ENCODE results near the gene ALOX5.
A peak's percentile ranks its signal among the peaks of the same experiment; 100 is the strongest.

Gene ALOX5

DNA sequence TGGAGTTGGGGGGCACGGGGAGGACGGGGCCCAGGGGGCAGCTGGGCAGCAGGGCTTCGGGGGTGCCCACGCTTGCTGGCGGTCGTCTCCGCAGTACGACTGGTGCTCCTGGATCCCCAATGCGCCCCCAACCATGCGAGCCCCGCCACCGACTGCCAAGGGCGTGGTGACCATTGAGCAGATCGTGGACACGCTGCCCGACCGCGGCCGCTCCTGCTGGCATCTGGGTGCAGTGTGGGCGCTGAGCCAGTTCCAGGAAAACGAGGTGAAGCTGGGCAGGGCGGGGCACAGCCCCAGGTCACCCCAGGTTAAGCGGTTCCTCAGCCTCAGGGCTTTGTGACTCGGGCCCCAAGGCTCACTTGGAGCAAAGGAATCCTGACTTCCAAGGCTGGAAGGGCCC lies 70.0 kb downstream of the ALOX5 start:
- no peak for DNase-seq

GRCh38 chr10:45444976-45445898 lies 71.2 kb downstream of the ALOX5 start:
- DNase-seq = no peak

DNA sequence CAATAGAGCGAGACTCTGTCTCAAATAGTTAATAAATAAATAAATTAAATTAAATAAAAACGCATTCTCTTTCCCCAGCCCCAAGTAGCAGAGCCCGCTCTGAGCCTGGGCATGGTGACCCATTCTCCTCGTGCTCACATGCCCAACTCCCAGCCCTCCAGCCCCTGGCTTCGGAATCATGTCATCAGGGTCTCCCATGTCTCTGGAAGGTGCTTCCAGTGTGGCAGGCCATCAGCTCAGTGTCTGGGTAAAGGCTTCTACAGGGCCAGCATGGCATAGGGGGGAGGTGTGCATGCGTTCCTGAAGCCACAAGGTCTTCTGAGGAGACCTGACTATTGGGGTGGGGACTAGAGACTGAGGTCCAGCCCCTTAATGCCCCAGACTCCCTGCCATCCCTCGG lies 72.8 kb downstream of the ALOX5 start:
- no peak for DNase-seq

GRCh38 chr10:45447416-45447815 lies 73.4 kb downstream of the ALOX5 start:
- DNase-seq = no peak

GRCh38 chr10:45450866-45451265 lies 76.8 kb downstream of the ALOX5 start:
- DNase-seq = no peak

DNA sequence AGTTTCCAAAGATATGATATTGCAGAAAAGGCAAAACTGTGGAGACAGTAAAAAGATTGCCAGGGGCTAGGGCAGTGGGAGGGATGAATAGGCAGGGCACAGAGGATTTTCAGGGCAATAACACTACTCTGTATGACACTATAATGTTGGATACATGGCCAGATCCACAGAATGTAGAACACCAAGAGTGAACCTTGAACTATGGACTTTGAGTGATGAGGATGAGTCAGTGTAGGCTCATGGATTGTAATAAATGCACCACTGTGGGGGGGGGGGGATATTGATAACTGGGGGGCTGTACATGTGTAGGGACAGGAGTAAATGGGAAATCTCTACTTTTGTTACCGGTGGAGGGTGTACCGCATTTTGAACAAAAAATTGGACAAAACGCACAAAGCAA lies 77.4 kb downstream of the ALOX5 start:
- DNase-seq = no peak

GRCh38 chr10:45452268-45452667 lies 78.3 kb downstream of the ALOX5 start:
- no peak for DNase-seq

DNA sequence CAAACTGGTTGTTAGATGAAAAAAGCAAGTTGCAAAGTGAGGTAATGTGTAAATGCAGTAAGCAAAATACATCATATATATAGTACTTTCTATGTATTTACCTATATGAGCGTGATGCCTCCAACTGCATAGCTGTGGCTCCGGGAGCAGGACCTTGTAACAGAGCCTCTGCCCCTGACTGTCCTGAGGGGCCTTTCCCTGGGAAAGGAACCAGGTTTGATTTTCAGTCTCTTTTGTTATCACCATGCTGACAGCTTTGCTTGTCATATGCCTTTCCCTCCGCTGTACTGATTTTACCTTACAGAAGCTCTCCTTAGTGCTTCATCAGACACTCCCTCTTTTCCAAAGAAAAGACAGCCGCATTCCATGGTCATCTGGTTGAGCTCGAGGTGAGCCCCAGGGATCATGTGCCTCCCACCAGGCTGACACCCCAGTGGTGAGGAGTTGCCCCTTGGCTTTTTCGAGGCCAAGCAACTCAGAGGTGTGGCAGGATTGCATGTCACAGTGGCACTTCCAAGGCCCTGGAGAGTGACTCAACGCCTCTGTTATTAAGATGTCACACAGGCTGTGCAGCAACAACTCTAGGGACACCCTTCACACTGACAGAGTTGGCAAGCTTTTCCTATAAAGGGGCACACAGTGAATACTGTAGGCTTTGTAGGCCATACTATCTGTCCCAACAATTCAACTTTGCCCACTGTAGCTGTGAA lies 78.9 kb downstream of the ALOX5 start:
- no peak for DNase-seq

DNA sequence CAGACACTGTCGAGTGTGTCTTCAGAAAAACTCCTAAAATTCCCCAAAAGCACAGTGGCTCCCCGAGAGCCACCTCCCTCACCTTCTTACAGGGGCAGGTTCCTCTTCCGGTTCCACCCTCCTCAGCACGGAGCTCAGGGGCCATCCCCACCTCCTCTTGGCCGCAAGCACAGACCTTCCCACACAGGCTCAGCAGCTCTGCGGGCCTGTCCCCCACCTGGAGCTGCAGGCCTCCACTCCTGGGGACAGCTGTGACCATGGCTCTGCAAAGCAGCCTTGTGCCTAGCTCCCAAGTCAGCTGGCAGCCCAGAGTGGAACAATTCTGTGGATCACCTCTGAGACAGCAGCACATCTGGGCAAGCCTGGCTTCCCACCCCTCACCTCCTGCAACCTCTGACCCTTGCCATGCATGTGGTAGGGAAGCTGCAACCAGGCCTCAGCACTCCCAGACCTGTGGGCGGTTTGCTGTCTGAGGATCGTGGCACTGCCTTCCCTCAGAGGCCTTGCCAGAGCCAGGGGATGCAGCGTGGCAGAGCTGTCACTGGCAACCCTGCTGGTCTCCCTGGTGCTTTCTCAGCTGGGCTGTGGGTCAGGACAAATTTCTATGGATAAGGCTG lies 79.7 kb downstream of the ALOX5 start:
- no peak for DNase-seq

- DNase-seq = no peak
These were observed 80.2 kb downstream of the ALOX5 start for GRCh38 chr10:45454262-45454661.

DNA sequence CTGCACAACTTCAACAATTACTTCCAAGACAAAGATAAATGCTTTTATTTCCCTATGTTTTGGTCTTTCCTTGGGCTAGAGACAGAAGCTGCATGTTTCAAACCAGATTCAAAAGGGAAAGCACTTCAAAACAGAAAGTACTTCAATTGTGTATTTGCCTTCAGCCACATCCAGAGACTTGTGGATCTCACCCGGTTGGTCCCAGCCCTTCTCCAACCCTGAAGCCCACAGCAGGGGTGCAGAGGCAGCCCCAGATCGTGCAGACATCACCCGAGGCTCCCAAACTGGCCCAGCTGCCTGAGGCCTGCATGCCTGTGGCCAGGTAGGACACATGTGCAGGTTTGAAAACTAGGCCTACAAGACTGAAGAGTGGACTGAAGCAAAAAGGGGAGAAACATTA lies 80.8 kb downstream of the ALOX5 start:
- DNase-seq = no peak

GRCh38 chr10:45456233-45456632 lies 82.2 kb downstream of the ALOX5 start:
- DNase-seq = no peak

DNA sequence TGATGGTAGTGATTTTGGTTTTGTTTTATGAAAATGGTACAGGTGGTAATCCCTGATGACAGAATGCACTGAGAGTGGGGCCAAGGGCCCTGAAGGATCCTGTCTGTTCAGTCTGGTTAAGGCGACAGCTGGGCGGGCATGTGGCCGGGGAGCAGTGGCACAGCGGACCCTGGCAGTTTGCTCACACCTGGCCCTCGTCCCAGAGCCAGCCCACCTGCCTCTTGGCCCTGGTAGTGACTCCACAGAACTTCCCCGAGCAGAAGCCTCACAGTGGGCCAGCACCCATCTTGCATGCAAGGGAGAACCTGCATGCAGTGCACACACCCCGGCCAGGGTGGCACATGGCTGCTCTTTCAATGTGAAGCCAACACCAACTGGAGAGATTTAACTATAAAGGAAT lies 82.8 kb downstream of the ALOX5 start:
- DNase-seq = no peak

GRCh38 chr10:45457487-45457886 lies 83.5 kb downstream of the ALOX5 start:
- no peak for DNase-seq

- no peak for DNase-seq
These were observed 86.3 kb downstream of the ALOX5 start for GRCh38 chr10:45460235-45460878.

GRCh38 chr10:45461034-45461433 lies 87.0 kb downstream of the ALOX5 start:
- peak in 1 of 2 donors; percentile 46 for DNase-seq

DNA sequence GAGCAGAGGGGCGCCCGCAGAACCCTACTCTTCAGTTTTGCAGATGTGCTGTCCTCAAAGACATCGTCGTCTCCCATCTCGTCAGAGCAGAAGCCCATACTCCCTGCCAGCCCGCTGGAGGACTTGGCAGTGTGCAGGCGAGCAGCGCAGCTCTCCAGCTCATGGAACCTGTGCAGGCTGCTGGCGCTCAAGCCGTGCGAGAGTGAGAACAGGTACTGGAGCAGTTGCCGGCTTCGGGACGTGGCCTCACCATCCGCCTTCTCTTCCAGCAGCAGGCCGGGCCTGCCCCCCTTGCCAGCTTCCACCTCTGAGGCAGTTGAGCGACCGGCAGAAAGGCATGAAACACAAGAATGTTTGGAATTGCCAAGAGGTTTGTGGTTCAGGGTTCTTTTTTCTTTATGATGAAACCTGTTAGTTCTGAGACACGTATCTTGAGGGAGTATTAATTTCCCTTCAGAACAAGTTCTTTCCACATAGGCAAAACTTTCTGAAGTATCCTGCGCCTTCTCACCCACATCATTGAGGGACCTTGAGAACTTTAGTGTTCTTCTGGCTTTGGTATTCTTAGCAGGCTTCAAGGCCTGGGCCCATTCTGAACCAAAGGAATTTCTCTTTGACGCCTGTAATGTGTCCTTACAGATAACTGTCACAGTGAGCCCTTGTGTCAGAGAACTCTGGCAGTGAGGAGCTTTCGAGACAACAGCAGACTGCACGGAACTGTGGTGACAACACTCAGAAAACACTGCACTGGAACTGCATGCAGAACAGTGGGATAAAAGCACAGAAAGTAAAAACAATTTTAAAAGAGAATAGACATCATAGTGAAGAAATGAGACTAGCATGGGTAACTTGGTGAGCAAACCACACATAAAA lies 89.5 kb downstream of the ALOX5 start:
- no peak for DNase-seq

GRCh38 chr10:45464958-45465567 lies 91.0 kb downstream of the ALOX5 start:
- peak; percentile 76 to 79 for DNase-seq

DNA sequence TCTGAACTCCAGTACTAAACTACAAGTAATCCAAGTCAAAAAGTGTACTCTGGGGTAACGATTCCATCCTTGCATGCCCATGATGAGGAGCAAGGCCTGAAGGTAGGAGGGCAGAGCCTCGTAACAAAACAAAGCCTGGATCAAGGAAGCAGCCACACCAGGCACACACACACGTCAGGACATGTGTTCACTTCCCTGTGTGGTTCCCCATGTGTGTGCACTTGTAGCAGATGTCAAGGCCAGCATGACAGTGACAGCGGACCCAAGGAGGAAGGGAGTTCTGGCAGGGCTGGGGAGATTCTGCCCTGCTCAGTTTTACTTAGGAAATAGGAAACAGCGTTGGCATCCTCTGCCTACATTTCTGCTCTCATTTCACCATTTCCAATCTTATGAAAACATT lies 92.8 kb downstream of the ALOX5 start:
- DNase-seq = peak in 1 of 2 donors; percentile 35

- no peak for DNase-seq
These were observed 94.1 kb downstream of the ALOX5 start for GRCh38 chr10:45468079-45468478.

DNA sequence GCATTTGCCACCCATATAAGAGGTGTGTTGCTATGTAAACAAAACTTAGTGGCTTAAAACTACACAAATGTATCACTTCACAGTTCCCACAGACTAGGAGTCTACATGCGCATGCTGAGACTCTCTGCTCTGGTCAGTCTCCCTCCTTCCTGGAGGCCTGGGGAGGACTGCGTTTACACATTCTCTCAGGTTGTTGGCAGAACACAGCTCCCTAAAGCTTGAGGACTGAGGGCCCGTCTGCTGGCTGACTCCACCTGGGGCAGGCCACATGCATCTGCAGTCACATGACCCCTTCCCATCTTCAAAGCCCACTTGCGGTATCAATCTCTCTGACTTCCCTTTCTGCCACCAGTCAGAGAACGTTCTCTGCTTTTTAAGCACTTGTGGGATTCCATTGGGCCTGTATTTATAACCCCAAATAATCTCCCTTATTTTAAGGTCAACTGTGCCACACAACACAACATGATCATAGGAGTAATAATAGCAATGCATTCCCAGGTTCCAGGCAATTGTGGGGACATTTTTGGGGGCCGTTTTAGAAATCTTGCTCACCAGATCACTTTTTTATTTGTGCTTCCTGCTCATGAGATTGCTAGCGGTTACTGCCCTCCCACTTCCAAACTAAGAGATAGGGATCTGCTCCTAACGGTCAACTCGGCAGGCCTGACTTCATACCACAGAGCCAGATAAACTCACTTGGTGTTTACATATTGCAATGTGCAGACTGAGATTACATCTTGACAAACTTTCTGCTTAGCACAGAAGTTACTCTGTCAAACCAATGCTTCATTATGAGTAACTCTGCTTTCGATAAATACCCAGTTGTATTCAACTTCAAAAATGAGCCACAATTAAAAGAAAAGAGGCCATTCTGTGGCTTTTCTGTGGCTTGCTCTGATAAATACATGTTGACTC lies 96.3 kb downstream of the ALOX5 start:
- DNase-seq = peak; percentile 44 to 64

All from CD4-positive, alpha-beta T cell treated with Interleukin-4 for 1 hour (primary cell).